HG03066 (cell line): ENCODE data around the gene TUBGCP3.
A peak's percentile ranks its signal among the peaks of the same experiment; 100 is the strongest.

ENCODE experiments used
- ATAC-seq: cut with Tn5 transposase; IDR thresholded peaks from one replicate; pipeline ENCODE4 v1.9.1; 2021; ENCODE audit warnings: low read depth; ENCODE audit not compliant: unreplicated experiment

TUBGCP3 gene

GRCh38 chr13:112445411-112446271 lies 142.3 kb downstream of the TUBGCP3 start:
- ATAC-seq, result no peak

DNA sequence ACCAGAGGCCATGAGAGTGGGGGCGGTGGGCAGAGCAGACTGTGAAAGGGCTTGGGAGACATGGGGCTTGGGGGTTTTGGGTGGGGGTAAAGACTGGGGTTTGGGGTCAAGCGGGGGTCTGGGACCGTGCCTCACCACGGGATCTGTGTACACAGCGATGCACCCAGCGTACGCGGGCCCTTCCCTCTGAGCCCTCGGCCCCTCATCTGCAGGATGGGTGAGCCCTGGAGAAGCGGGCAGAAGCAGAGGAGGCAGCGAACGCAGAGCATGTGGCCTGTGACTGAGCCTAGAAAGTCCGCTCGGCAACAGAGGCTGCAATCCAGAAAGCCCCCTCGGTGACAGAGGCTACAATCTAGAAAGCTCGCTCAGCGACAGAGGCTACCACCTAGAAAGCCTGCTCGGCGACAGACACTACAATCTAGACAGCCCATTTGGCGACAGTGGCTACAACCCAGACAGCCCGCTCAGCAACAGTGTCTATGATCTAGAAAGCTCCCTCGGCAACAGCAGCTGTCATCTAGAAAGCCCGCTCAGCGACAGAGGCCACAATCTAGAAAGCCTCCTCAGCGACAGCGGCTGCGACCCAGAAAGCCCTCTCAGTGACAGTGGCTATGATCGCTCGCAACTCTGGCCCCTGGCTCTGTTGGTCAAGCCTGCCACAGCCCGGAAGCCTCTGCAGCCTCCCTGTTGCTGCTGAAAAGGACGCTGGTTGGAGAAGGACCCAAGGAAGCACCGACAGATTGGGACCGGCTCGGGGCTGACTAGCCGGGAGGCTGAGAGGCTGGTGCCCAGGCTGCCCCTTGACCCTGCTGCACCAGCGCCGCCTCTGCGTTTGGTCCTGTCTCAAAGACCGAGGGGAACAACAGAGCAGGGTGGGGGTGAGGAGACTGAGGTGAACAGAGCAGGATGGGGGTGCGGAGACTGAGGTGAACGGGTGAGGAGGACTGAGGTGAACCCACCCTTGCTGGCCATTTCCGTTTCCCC lies 143.2 kb downstream of the TUBGCP3 start:
- ATAC-seq, result no peak

GRCh38 chr13:112443995-112444311 lies 144.0 kb downstream of the TUBGCP3 start:
- peak; percentile 74 for ATAC-seq

GRCh38 chr13:112443191-112443994 lies 144.6 kb downstream of the TUBGCP3 start:
- no peak for ATAC-seq

DNA sequence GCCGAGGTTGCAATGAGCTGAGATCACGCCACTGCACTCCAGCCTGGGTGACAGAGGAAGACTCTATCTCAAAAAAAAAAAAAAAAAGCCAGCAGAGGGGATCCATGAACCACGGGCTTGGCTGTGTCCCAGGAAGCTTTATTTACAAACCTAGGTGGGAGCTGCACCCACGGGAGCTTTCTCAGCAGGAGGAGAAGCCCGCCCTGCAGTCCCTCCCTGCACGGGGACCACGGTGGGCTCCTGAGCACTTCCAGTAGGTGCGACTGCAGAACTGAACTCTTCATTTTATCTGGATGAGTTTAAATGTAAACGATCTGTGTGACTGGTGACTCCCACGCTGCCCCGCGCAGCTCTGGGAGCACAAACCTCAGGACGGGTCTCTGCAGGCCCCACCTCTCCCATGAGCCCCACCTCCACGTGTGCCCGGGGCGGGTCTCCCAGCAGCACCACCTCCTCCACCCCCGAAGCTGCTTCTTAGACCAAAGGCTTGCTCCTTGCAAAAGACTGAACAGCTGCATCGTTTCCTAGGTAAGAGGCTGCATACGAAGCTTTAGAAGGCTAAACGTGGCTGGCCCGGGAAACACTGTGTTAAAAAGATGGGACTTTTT lies 145.4 kb downstream of the TUBGCP3 start:
- no peak for ATAC-seq

DNA sequence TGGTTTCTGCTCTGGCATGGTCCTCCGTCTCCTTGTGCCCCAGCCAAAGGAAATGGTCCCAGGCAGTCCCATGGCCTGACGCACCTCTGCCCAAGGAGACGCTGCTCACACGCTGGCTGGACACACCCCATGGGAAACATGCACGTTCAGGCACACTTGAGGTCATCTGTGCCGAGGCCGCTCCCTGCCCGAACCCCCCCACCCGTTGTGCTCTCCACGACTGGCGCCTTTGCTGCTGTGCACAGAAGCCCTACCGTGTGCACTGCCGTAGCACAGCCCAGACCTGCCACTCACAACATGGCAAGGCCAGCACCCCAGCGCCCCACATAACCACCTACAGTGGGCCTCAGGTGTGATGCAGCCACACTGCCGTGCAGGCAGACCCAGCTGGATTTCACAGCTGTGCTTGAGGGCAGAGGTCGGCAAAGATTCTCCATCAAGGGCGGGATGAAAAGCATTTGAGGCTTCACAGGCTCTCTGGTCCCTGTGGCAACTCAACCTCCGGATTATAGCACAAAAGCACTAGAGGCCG lies 146.1 kb downstream of the TUBGCP3 start:
- no peak for ATAC-seq

DNA sequence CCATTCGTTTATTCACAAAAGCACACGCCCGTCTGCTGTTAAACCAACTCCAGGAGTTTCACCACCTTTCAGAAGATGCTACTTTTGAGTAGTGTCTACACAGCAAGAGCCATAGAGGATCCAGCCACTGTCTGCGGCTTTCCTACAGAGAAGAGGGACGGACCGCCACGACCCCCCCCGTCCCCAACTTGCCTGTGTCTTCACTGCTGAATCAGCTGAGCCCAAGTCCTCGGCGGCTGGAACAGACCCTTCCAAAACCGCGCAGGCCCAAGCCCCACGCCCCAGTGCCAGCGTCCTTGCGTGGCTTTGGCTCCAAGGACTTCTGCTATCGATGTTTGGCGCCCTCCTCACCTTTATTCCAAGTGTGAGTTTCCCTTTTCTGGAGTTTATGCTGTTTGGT lies 146.7 kb downstream of the TUBGCP3 start:
- no peak for ATAC-seq

DNA sequence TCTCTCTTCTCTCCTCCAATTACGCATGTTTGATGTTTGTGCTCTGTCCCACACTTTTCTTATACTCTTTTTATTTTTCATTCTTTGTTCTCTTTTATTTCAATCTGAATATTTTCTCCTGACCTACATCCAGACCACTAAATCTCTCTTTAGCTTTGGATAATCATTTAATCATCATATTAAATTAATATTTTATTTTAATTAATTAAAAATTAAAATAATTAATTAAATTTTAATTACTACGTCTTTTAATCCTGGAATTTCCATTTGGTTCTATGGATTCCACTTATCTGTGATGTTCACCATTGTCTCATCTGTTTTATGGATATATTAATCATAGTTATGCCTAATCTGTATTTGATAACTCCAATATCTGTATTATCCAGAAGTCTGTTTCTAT lies 149.4 kb downstream of the TUBGCP3 start:
- no peak for ATAC-seq

- ATAC-seq, result no peak
These were observed 149.9 kb downstream of the TUBGCP3 start for GRCh38 chr13:112438094-112438493.

- no peak for ATAC-seq
These were observed 152.0 kb downstream of the TUBGCP3 start for GRCh38 chr13:112435973-112436372.
